Liver (tissue), 9 donors: Measurements from ENCODE around the gene SH2B3. TPM values are rescaled to one million over a fixed set of nuclear protein-coding genes. Genes with fewer than 3 reads are reported as not detected.
A peak's percentile ranks its signal among the peaks of the same experiment; 100 is the strongest.

Experiments
- DNase-seq: peaks from one replicate; pipeline ENCODE4 v3.0.0-alpha.2; 2017; ENCODE audit warnings: low spot score
- H3K27ac ChIP-seq, 2 donors: one replicate each; pipeline ENCODE4 v1.7.0; 2013; ENCODE audit warnings: inconsistent platforms in 2 of 2, low read length in 2 of 2, control low read depth in 1 of 2, low read depth in 1 of 2, mild to moderate bottlenecking in 1 of 2
- H3K27me3 ChIP-seq, 4 donors: one replicate each; pipeline versions ENCODE4 v1.6.1 to v1.7.0; 2013; ENCODE audit warnings: low read length in 3 of 4, inconsistent platforms in 1 of 4, mild to moderate bottlenecking in 1 of 4, moderate library complexity in 1 of 4; ENCODE audit not compliant: control insufficient read depth in 4 of 4, insufficient read depth in 4 of 4
- H3K36me3 ChIP-seq, 4 donors: one replicate each; pipeline versions ENCODE4 v1.6.1 to v1.7.0; 2013; ENCODE audit warnings: low read length in 3 of 4, mild to moderate bottlenecking in 3 of 4, low read depth in 1 of 4, moderate library complexity in 1 of 4; ENCODE audit not compliant: control insufficient read depth in 4 of 4, insufficient read depth in 3 of 4
- H3K4me1 ChIP-seq, 4 donors: one replicate each; pipeline versions ENCODE4 v1.6.1 to v1.7.0; 2013; ENCODE audit warnings: low read length in 3 of 4, mild to moderate bottlenecking in 3 of 4, moderate library complexity in 1 of 4; ENCODE audit not compliant: control insufficient read depth in 4 of 4, insufficient read depth in 4 of 4
- H3K4me3 ChIP-seq, 3 donors: one replicate each; pipeline versions ENCODE4 v1.6.1 to v1.7.0; 2013; ENCODE audit warnings: low read length in 3 of 3, control low read depth in 1 of 3, low read depth in 1 of 3, mild to moderate bottlenecking in 1 of 3
- H3K9ac ChIP-seq, 2 donors: one replicate each; pipeline ENCODE4 v1.7.0; 2013; ENCODE audit warnings: low read length in 2 of 2, mild to moderate bottlenecking in 2 of 2, moderate library complexity in 2 of 2, control low read depth in 1 of 2, low read depth in 1 of 2
- H3K9me3 ChIP-seq, 4 donors: one replicate each; pipeline versions ENCODE4 v1.6.1 to v1.7.0; 2013; ENCODE audit warnings: low read length in 3 of 4; ENCODE audit not compliant: control insufficient read depth in 4 of 4
- CTCF ChIP-seq: fragments of 150-350 bp; IDR thresholded peaks from 2 replicates; pipeline ENCODE4 v1.5.1; 2017; ENCODE audit warnings: improper control_type of control experiment, low read depth, low read length; ENCODE audit not compliant: missing input control
- FOXA1 ChIP-seq: IDR thresholded peaks from 2 replicates; pipeline ENCODE4 v1.6.1; 2016; ENCODE audit warnings: antibody characterized with exemption
- GABPA ChIP-seq, 2 donors: IDR thresholded peaks in 1 of 2; conservative IDR thresholded peaks in 1 of 2; 2 replicates each; pipeline ENCODE4 v1.6.1; 2016; ENCODE audit warnings: antibody characterized with exemption in 2 of 2, mild to moderate bottlenecking in 1 of 2, moderate library complexity in 1 of 2
- HNF4G ChIP-seq: IDR thresholded peaks from 2 replicates; pipeline ENCODE4 v1.6.1; 2016; ENCODE audit warnings: antibody characterized with exemption
- NR2F2 ChIP-seq: IDR thresholded peaks from 2 replicates; pipeline ENCODE4 v1.6.1; 2016; ENCODE audit warnings: antibody characterized with exemption
- REST ChIP-seq: IDR thresholded peaks from 2 replicates; pipeline ENCODE4 v1.6.1; 2016; ENCODE audit warnings: antibody characterized with exemption, mild to moderate bottlenecking
- RXRA ChIP-seq, 2 donors: IDR thresholded peaks; 2 replicates each; pipeline ENCODE4 v1.6.1; 2017 to 2018; ENCODE audit warnings: antibody characterized with exemption in 2 of 2, mild to moderate bottlenecking in 1 of 2
- TAF1 ChIP-seq: conservative IDR thresholded peaks from 2 replicates; pipeline ENCODE4 v1.6.1; 2016; ENCODE audit warnings: antibody characterized with exemption, mild to moderate bottlenecking
- WGBS: extraction: QIAGEN DNeasy Blood & Tissue Kit; methylation state at CpG from one replicate; pipeline ENCODE4 v1.1.7; 2013; 5-methylcytosine and 5-hydroxymethylcytosine counted together
- polyA plus RNA-seq, 2 donors: library from polyadenylated mRNA; stranded (reverse) in 1 of 2; unstranded in 1 of 2; fragments of 200-250 nt in 1 of 2; fragments of >200 nt in 1 of 2; fragmentation: Nextera tagmentation in 1 of 2; extraction: Ambion mirVana in 1 of 2; gene quantifications; one replicate each; pipeline versions ENCODE4 v1.2.1 to v1.2.3, GENCODE V29; 2013 to 2015
- total RNA-seq, 2 donors: library from RNA; depleted of rRNA; stranded (reverse); fragments of >200 nt; gene quantifications; one replicate each; pipeline ENCODE4 v1.2.3, GENCODE V29; 2014
- TF ChIP-seq, protein P1 (sequence below): IDR thresholded peaks from 2 replicates; pipeline ENCODE4 v1.6.1; 2016; ENCODE audit warnings: antibody characterized with exemption
- TF ChIP-seq, protein P2 (sequence below): IDR thresholded peaks from 2 replicates; pipeline ENCODE4 v1.6.1; 2016; ENCODE audit warnings: antibody characterized with exemption
- donor health status: healthy.
- donor health status: healthy.
- donor health status: healthy.
- donor health status: healthy.
- donor health status: healthy.

SH2B3 gene
- total and polyA plus RNA-seq, 4 donors, result 4.4 to 18.7 (median 8.8) TPM

GRCh38 chr12:111361717-111362576 is 43.8 kb upstream of the SH2B3 start:
- Histone ChIP-seq H3K27ac (peak overlapping the region; percentile 0 to 63), H3K27me3 (no peaks in the 10 kb centered on the region), H3K9ac (no peak overlapping the region), H3K4me3 (no peak overlapping the region), H3K36me3 (no peaks in the 10 kb centered on the region), H3K9me3 (no peaks in the 10 kb centered on the region), H3K4me1 (peaks cover 16 to 46% (median 29%) of the 10 kb centered on the region in 4 donors)
- WGBS, result 58% methylated on average over 18 of the region's 18 CpGs
- no peak for DNase-seq
- no peak for TF ChIP-seq GABPA (IDR thresholded peaks at IDR 0.05 in 1 of 2, conservative IDR thresholded peaks at IDR 0.05 in 1 of 2)
- TF ChIP-seq FOXA1, result no peak
- TF ChIP-seq RXRA (IDR thresholded peaks at IDR 0.05), result no peak
- no peak for TF ChIP-seq CTCF
- TF ChIP-seq HNF4G, result no peak
- TF ChIP-seq TAF1, result no peak
- no peak for TF ChIP-seq NR2F2

- no peak for DNase-seq
- Histone ChIP-seq H3K4me1 (peaks cover 20 to 55% (median 38%) of the 10 kb centered on the region in 4 donors), H3K36me3 (no peaks in the 10 kb centered on the region), H3K27ac (no peak overlapping the region), H3K27me3 (no peaks in the 10 kb centered on the region), H3K9me3 (no peaks in the 10 kb centered on the region), H3K9ac (no peak overlapping the region), H3K4me3 (no peak overlapping the region)
- 94% methylated on average over 59 of the region's 59 CpGs for WGBS
- TF ChIP-seq, protein P1, sequence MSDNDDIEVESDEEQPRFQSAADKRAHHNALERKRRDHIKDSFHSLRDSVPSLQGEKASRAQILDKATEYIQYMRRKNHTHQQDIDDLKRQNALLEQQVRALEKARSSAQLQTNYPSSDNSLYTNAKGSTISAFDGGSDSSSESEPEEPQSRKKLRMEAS, result no peak
- TF ChIP-seq, protein P2, sequence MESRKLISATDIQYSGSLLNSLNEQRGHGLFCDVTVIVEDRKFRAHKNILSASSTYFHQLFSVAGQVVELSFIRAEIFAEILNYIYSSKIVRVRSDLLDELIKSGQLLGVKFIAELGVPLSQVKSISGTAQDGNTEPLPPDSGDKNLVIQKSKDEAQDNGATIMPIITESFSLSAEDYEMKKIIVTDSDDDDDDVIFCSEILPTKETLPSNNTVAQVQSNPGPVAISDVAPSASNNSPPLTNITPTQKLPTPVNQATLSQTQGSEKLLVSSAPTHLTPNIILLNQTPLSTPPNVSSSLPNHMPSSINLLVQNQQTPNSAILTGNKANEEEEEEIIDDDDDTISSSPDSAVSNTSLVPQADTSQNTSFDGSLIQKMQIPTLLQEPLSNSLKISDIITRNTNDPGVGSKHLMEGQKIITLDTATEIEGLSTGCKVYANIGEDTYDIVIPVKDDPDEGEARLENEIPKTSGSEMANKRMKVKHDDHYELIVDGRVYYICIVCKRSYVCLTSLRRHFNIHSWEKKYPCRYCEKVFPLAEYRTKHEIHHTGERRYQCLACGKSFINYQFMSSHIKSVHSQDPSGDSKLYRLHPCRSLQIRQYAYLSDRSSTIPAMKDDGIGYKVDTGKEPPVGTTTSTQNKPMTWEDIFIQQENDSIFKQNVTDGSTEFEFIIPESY, result no peak
- TF ChIP-seq TAF1, result no peak
Observed at GRCh38 chr12:111362687-111363475, 42.8 kb upstream of the SH2B3 start.

DNA sequence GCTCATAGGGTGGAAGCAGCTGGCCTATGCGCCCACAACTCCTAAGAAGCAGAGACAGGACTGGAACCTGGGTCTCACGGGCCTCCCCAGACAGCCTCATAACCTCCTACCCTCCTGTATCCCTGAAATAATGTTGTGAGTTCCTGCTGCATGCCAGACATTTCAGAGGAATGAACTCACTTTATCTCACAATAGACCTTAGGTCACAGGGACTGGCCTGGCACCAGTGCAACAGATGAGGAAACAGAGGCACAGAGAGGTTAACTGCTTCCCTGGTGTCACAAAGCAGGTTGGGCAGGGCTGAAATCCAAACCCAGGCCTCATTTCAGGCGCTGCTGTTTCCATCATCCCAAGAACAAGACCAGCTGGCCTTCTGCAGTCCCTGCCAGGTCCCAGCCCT is 42.1 kb upstream of the SH2B3 start:
- no peak overlapping the region for H3K4me3 ChIP-seq
- TF ChIP-seq NR2F2 (no peak), REST (no peak)
- H3K36me3 ChIP-seq, result no peaks in the 10 kb centered on the region
- H3K4me1 ChIP-seq, result peaks cover 20 to 60% (median 44%) of the 10 kb centered on the region in 4 donors
- no peak for DNase-seq
- peak overlapping the region in 1 of 2 donors; percentile 44 for H3K27ac ChIP-seq
- H3K9me3 ChIP-seq, result no peaks in the 10 kb centered on the region
- WGBS, result 91% methylated on average over 3 of the region's 3 CpGs
- H3K9ac ChIP-seq, result no peak overlapping the region
- no peaks in the 10 kb centered on the region for H3K27me3 ChIP-seq
